DMS53 (cell line): ENCODE data around the gene PATJ.
"Not testable (repeated sequence)": the region's sequence is repeated elsewhere in the genome, so short reads cannot be mapped to it uniquely, and the experiment has no call there.

Source experiments
- DNase-seq: peaks from one replicate; lab custom pipeline; 2025; lab: John Stamatoyannopoulos, UW

Gene PATJ

DNA sequence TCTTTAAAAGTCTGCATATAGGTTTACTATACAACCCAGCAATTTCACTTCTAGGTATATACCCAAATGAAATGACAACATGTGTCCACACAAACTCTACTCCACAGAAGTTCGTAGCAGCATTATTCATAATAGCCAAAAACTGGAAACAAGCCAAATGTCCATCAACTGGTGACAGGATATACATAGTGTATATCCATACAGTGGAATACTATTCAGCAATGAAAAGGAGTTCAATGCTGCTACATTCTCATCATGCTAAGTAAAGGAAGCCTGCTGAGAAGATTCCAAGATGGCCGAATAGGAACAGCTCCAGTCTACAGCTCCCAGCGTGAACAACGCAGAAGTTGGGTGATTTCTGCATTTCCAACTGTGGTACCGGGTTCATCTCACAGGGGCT is 200.6 kb downstream of the PATJ start:
- DNase-seq: no peak

GRCh38 chr1:61948685-61949084 is 206.4 kb downstream of the PATJ start:
- DNase-seq: not testable (repeated sequence)

- DNase-seq: peak; percentile 29
Observed at GRCh38 chr1:61950418-61950817, 208.1 kb downstream of the PATJ start.

DNA sequence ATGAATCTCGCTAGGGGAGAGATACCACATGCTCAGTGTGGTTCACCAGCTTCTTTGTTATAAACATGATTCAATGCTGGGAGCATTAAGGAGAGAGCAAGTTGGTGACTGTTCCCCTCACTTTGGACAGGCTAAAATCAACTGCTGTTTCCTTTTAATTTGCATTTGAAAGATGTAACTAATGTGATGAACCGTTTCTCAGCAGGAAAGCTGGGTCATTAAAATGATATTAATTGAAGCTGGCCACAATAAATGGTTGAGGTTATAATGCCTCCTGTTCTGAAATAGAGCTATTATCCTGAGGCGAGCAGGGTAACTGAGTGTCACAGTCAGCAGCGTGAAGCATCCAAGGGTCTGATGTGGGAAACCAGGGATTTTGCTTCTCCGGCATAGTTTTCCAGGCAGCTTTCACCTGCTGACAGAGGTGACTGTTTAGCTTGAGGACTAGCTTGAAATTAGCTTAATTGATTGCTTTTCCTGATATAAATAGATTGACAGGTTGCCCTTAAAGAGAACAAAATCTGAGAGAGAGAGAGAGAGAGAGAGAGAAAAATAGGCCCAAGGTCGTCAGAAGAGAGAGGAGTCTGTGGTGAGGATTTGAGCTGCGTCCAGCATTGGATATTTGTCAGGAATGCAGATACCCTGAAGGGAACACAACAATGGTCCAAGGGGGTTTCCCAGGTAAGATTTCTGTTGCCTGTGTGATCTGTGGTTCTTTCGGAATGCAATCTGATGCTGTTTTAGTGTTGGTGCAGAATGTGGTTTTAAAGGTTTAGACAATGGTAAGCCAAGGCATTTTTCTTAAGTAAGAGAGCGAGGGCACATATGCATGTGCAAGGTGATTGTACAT is 209.7 kb downstream of the PATJ start:
- DNase-seq: no peak

GRCh38 chr1:61952675-61953074 is 210.4 kb downstream of the PATJ start:
- DNase-seq: no peak

GRCh38 chr1:61953076-61953789 is 211.0 kb downstream of the PATJ start:
- no peak for DNase-seq

- DNase-seq: no peak
Observed at GRCh38 chr1:61953790-61954150, 211.5 kb downstream of the PATJ start.

DNA sequence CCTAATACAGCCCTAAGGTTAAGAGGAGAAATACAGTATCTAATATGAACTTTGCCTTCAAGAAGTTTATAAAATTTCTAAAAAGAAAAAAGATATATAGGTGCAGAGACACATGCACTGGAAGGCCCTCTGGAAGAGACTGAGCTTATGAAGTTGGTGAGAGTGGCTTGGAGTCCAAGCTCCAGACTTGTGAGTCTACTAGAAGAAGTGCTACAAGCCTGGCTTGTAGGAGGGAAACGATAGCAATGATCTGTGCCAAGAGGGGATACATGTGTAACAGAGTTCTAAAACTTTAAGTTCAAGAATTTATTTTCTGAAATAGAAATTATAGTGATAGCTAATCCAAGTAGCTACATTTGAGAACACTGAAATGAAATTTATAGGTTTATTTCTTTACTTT is 213.0 kb downstream of the PATJ start:
- DNase-seq: no peak

DNA sequence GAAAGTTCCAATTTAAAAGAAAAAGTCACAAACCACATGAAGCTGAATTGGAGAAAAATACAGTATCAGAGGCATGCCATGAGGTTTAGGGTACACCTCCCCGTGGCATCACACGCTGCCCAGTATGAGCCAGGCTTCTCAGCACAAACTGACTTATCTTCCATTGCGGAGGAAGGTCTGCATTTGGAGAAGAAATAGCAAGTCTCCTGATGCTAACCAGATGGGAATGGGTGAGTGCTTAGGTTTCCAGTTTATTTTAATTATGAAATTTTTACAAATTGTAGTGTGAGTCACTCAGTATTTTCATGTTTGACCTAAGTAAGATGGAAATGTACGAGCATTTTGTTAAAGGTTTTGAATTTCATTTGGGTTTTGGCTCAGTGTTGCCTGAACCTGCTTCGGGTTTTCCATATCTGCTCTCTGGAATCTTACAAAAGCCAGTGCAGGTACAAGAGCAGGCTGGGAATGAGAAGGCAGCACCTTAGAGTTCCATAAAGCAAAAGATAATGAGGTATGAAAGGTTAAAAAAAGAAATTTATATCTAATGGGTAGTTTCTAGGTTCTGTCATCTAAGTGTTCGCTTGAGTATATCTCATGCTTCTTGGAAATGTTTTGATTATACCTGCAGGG is 213.9 kb downstream of the PATJ start:
- DNase-seq: no peak

GRCh38 chr1:61956784-61957183 is 214.5 kb downstream of the PATJ start:
- DNase-seq: no peak

DNA sequence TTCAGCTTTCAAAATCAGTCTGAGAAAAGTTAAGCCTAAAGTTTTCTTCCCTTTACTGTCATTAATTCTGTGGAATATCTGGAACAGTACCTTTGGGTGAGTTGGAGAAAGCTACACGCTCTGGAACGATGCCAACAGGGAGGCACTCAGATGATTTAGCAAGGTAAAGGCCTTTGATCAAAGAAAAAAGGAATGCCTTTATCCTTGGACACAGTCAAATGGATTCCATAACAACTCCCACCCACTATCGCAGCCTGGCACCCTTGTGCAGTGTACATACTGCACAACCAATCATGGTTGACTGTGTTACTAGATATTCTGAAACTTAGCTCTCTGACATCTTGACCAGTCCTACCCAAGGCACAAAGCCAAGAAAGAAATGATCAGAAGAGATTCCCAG is 218.7 kb downstream of the PATJ start:
- DNase-seq: no peak

DNA sequence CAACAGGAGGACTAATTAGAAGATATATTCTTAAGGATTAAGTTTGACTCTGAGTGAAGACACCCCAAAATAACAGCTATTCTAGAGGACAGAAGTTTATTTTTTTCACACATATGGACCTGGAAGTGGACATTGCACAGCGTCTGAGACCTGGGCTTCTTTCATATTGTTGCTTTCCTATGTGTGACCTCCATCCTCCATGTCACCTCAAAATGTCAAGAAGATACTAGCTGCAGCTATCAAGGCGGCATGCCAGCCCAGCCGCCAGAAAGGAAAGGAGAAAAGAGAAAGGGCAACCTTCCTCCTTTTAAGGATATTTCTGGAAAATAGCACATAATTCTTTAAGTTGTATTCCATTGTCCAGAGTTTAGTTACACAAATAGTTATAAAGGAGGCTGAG is 220.4 kb downstream of the PATJ start:
- DNase-seq: no peak

- not testable (repeated sequence) for DNase-seq
Observed at GRCh38 chr1:61966450-61967225, 224.4 kb downstream of the PATJ start.

DNA sequence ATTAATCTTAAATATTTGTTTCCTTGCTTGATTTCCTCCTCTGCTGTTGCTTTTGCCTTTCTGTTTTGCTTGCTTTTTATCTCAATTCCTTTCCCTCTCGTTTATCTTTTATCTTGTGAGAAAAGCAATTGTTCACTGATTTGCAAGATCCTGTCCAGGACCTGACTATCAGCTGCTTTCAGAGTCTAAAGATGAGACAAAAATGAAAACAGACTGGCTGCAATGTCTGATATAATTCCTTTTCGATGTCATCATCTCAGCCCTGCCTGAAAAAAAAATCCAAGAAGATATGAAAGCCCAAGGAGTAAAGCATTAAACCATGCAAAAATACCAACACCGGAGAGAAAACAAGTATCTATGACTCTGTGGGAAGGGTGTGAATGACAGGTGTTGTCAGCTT is 225.5 kb downstream of the PATJ start:
- no peak for DNase-seq

- no peak for DNase-seq
Observed at GRCh38 chr1:61968869-61969268, 226.6 kb downstream of the PATJ start.

DNA sequence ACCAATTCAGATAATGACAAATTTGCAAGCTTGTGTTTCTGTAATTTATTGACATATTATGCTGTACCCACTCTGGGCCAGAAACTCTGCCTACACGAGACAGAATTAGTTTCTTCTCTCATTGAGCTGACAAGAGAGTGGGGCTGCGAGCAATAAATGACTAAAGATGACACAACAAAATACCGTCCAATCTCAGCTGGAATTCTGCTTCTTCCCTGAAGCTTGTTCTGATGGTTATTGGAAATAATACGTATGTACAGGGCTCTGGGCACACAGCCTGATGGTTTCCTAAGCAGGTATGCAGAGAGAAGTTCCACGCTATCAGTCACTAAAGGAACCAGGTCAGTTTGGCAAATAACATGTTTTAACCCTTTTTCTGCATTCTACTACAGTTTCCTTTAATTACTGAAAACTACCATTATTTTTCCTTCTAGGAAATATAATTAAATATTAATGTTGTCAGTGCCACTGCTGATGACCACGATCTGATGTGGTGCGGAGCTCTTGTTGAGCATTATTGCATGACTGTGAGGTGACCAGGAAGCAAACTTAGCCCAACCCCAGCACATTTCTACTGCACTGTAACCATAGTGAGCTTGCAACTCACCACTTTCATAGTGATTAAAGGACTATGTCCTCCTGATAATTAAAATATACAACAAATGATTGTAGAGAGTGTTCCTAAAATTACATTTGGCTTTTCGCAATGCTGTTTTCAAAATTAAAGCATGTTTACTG is 231.0 kb downstream of the PATJ start:
- DNase-seq: no peak

- no peak for DNase-seq
Observed at GRCh38 chr1:61975638-61976037, 233.4 kb downstream of the PATJ start.

GRCh38 chr1:61976566-61976965 is 234.3 kb downstream of the PATJ start:
- DNase-seq: no peak

DNA sequence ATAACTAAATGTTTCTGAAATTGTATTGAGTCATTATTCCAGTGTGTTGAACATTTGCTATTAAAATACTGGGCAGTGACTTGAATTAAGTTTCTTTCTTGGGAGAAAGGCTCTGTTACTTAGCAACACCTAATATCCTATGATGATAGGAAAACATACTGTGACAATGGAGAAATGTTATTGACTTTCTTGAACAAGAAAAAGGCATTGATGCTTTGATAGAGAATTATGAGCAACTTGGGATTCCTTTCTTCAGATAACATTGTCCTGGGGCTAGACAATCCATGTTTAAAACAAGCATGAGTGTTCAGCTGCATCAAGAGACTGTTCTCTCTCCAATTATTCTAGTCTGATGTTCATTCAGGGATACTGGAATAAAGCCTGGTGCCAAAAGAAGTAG is 236.5 kb downstream of the PATJ start:
- DNase-seq: no peak

GRCh38 chr1:61979729-61980128 is 237.4 kb downstream of the PATJ start:
- no peak for DNase-seq

- DNase-seq: no peak
Observed at GRCh38 chr1:61980561-61980960, 238.3 kb downstream of the PATJ start.
